Activated T-cell treated with anti-CD3 and anti-CD28 coated beads for 4 hours (primary cell): ENCODE results near the gene ZBED1.

Experiments
- DNase-seq: peaks from one replicate; pipeline ENCODE4 v3.0.0-alpha.2; 2020

Gene ZBED1

GRCh38 chrX:2451501-2452316 lies 49.1 kb downstream of the ZBED1 start:
- no peak for DNase-seq

DNA sequence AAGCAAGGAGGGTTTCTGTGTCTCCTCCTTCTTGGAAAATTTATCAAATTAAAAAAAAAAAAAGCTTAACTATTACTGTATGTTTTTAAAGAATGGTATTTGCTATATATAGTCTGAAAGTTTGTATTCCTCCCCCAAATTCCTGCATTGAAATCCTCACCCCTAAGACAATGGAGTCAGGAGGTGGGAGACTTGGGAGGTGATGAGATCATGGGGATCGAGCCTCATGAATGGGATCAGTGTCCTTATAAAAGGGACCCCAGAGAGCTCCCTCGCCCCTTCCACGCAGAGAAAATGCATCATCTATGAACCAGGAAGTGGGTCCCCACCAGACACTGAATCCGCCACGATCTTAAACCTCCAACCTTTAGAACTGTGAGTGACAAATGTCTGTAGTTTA lies 50.1 kb downstream of the ZBED1 start:
- DNase-seq = no peak

- no peak for DNase-seq
These were observed 51.5 kb downstream of the ZBED1 start for GRCh38 chrX:2449135-2449886.

- DNase-seq = no peak
These were observed 53.3 kb downstream of the ZBED1 start for GRCh38 chrX:2447484-2447883.

- no peak for DNase-seq
These were observed 54.0 kb downstream of the ZBED1 start for GRCh38 chrX:2446815-2447214.

GRCh38 chrX:2445662-2446623 lies 54.8 kb downstream of the ZBED1 start:
- DNase-seq = no peak

- no peak for DNase-seq
These were observed 58.1 kb downstream of the ZBED1 start for GRCh38 chrX:2442694-2443093.

DNA sequence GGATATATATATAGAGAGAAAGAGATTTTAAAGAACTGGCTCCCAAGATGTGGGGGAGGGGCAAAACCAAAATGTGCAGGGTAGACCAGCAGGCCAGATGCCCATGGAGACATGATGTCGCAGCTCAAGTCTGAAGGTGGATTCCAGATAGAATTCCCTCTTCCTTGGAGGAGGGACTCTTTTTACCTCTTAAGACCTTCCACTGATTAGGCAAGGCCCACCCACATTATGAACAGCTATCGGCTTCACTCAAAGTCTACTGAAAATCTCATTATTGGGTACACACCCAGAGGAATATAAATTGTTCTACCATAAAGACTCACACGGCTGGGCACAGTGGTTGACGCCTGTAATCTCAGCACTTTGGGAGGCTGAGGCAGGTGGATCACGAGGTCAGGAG lies 59.3 kb downstream of the ZBED1 start:
- no peak for DNase-seq

DNA sequence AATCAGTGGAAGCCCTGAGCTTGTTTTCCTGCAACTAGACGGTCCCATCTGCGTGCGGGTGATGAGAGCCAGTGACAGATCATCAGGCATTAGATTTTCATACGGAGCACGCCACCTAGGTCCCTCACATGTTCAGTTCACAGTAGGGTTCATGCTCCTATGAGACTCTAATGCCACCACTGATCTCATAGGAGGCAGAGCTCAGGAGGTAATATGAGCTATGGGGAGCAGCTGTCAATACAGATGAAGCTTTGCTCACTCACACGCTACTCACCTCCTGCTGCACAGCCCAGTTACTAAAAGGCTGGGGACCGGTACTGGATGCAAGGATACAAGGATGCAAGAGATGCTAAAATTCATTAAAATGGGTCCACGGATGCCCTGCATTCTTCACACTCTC lies 61.2 kb downstream of the ZBED1 start:
- no peak for DNase-seq
